Measurements from ENCODE around the gene CACNA1S. TPM values are rescaled to one million over a fixed set of nuclear protein-coding genes. Genes with fewer than 3 reads are reported as not detected.
A peak's percentile ranks its signal among the peaks of the same experiment; 100 is the strongest.

CACNA1S gene
- total and polyA plus RNA-seq, 2 of the 13 experiments (the other 11 are each of a cell fraction or from before 2014, with no cell fraction given), result not detected

DNA sequence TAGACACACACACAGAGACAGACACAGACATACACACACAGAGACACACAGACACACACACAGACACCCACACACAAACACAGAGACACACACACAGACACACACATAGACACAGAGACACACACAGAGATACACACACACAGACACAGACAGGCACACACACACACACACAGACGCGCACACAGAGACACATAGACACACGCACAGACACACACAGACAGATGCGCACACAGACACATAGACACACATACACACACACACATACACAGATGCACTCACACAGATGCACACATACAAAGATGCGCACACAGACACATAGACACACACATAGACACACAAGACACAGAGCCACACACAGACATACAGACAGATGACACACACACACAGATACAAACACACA lies 104.7 kb downstream of the CACNA1S start:
- DNase-seq (ENCODE audit: low spot score) (no peak), ATAC-seq (no peak), FAIRE-seq (no peak)
- H3K4me1 ChIP-seq (ENCODE audit: insufficient read depth, low read length), result no peaks in the 10 kb centered on the region
- WGBS (ENCODE audit: low lambda C conversion rate), result 97% methylated on average over 5 of the region's 5 CpGs
- no peaks in the 10 kb centered on the region; a peak in 1 of 5 replicates for H3K27me3 ChIP-seq (ENCODE audit: control insufficient read depth in 1 of 2, insufficient read depth in 2 of 2, low read length in 2 of 2)
- no peak overlapping the region for H3K4me3 ChIP-seq (replicated peaks in 1 of 3; ENCODE audit: insufficient read depth in 1 of 3, low read depth in 2 of 3, low read length in 3 of 3)
- CTCF ChIA-PET (ENCODE audit: low intra/inter-chr PET ratio, low total read pairs), result no interaction called here
- no peak overlapping the region for H3K9ac ChIP-seq (ENCODE audit: insufficient read depth, low read depth, low read length)
- intact Hi-C loops (cut with micrococcal nuclease; ENCODE audit: unreplicated experiment), result no loop called here
- no peak overlapping the region for H3K4me2 ChIP-seq (ENCODE audit: low read depth, low read length)
- H4K20me1 ChIP-seq (ENCODE audit: insufficient read depth, low read length), result no peaks in the 10 kb centered on the region
- TF ChIP-seq STAT6 (CRISPR knock-in tag; IDR thresholded peaks at IDR 0.05; ENCODE audit: borderline replicate concordance) (no peak), ZNF646 (CRISPR knock-in tag; IDR thresholded peaks at IDR 0.05) (peak; percentile 55; the same call in 1 of the 2 replicates)
- H3K36me3 ChIP-seq (replicated peaks in 1 of 2; ENCODE audit: control insufficient read depth in 1 of 2, insufficient read depth in 2 of 2, low read length in 2 of 2), result no peaks in the 10 kb centered on the region
- H3K79me2 ChIP-seq (ENCODE audit: insufficient read depth, low read length), result no peaks in the 10 kb centered on the region
- in situ Hi-C loops (cut with HindIII; ENCODE audit: extremely low pct_ligation_motif_present, low pct_unique_long_range_greater_than_20kb), result no loop called here
- POLR2A ChIA-PET, result no interaction called here
- no TSS peak for BruUV-seq (replicated peaks)
- no peaks in the 10 kb centered on the region for H3K9me3 ChIP-seq (ENCODE audit: low read length)
- H3K27ac ChIP-seq (ENCODE audit: extremely low read length, insufficient read depth, low read length), result no peak overlapping the region
- H2AFZ ChIP-seq (ENCODE audit: low read length), result no peak overlapping the region
